ENCODE results near the gene NCOA5.

The NCOA5 gene

GRCh38 chr20:46078954-46079353, 10.8 kb downstream of the NCOA5 start:
- no peak overlapping the region for H3K9ac ChIP-seq (ENCODE audit: insufficient read length, low read depth)
- no peaks in the 10 kb centered on the region for H3K4me1 ChIP-seq (ENCODE audit: insufficient read depth, insufficient read length)
- no peaks in the 10 kb centered on the region for H3K9me3 ChIP-seq (ENCODE audit: insufficient read depth, low read length)
- no peaks in the 10 kb centered on the region for H3K27me3 ChIP-seq (ENCODE audit: insufficient read depth, insufficient read length)
- peaks cover 54% of the 10 kb centered on the region for H3K36me3 ChIP-seq (ENCODE audit: insufficient read depth, insufficient read length, low read length)
- DNase-seq (ENCODE audit: low read depth, low spot score), result no peak
- no peak for TF ChIP-seq ZNF274 (IDR thresholded peaks at IDR 0.05; ENCODE audit: low read depth, low read length)
- TF ChIP-seq SUZ12 (IDR thresholded peaks at IDR 0.05; ENCODE audit: extremely low read depth, insufficient read depth, insufficient read length), result no peak
- TF ChIP-seq YY1 (IDR thresholded peaks at IDR 0.05; ENCODE audit: insufficient read depth, insufficient read length), result no peak
- no peak overlapping the region for H3K4me3 ChIP-seq (ENCODE audit: insufficient read length, low read depth)

DNA sequence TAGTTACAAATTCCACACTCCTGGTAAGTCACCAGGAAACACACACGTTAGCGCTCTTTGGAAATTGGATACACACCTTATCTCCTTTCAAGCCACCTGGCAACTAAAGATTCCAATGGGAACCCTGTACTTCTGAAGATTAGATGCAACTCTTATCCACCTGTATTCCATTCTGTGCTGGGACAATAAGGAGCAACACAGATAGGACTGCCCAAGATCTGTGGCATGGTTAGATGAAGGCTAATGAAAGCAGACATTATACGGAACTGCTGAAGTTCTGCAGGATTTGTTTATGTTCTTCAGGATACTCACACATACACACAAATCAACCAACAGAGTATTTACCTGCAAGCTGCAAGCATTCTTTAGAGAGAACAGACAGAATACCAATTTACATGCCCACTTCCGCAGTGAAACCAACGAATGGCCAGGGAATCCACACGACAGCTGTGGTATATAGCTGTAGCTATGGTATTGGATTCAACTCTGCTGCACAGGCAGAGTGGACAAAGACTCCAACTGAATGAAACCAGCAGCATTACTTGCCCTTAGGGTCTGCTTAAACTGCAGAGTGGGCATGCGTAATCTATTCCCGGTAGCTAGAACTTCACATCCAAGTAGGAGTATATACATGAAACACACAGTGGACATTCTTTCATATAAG, 12.0 kb downstream of the NCOA5 start:
- DNase-seq (ENCODE audit: low read depth, low spot score), result no peak
- H3K4me1 ChIP-seq (ENCODE audit: insufficient read depth, insufficient read length), result no peaks in the 10 kb centered on the region
- no peak overlapping the region for H3K9ac ChIP-seq (ENCODE audit: insufficient read length, low read depth)
- no peak overlapping the region for H3K4me3 ChIP-seq (ENCODE audit: insufficient read length, low read depth)
- H3K27me3 ChIP-seq (ENCODE audit: insufficient read depth, insufficient read length), result no peaks in the 10 kb centered on the region
- H3K36me3 ChIP-seq (ENCODE audit: insufficient read depth, insufficient read length, low read length), result peaks cover 60% of the 10 kb centered on the region
- TF ChIP-seq YY1 (IDR thresholded peaks at IDR 0.05; ENCODE audit: insufficient read depth, insufficient read length) (no peak), SUZ12 (IDR thresholded peaks at IDR 0.05; ENCODE audit: extremely low read depth, insufficient read depth, insufficient read length) (no peak), ZNF274 (IDR thresholded peaks at IDR 0.05; ENCODE audit: low read depth, low read length) (no peak)
- H3K9me3 ChIP-seq (ENCODE audit: insufficient read depth, low read length), result no peaks in the 10 kb centered on the region

- TF ChIP-seq SUZ12 (IDR thresholded peaks at IDR 0.05; ENCODE audit: extremely low read depth, insufficient read depth, insufficient read length), result no peak
- TF ChIP-seq ZNF274 (IDR thresholded peaks at IDR 0.05; ENCODE audit: low read depth, low read length), result no peak
- TF ChIP-seq YY1 (IDR thresholded peaks at IDR 0.05; ENCODE audit: insufficient read depth, insufficient read length), result no peak
- Histone ChIP-seq H3K27me3 (ENCODE audit: insufficient read depth, insufficient read length) (no peaks in the 10 kb centered on the region), H3K4me1 (ENCODE audit: insufficient read depth, insufficient read length) (no peaks in the 10 kb centered on the region), H3K36me3 (ENCODE audit: insufficient read depth, insufficient read length, low read length) (peaks cover 60% of the 10 kb centered on the region), H3K9ac (ENCODE audit: insufficient read length, low read depth) (no peak overlapping the region), H3K4me3 (ENCODE audit: insufficient read length, low read depth) (no peak overlapping the region), H3K9me3 (ENCODE audit: insufficient read depth, low read length) (no peaks in the 10 kb centered on the region)
- DNase-seq (ENCODE audit: low read depth, low spot score), result no peak
Observed at GRCh38 chr20:46076806-46077205, 13.0 kb downstream of the NCOA5 start.

DNA sequence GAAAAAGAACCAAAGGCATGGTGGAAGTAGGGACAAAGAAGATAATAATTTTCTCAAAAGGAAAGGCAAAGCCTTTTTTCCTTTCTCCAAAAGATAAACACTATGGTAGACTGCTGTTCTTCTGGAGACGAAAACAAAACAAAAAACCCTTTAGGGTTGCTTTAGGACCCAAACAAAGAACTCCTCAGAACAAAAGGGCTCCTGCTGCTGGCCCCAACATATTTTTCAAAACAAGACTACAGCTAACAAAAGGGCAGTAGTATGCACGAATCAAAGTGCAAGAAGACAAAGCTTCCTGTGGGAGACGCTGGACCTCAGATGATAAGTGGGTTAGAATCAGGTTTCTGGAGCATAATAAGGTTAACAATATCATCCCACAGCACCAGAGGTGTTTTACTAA, 15.8 kb downstream of the NCOA5 start:
- no peak for DNase-seq (ENCODE audit: low read depth, low spot score)
- no peak overlapping the region for H3K9ac ChIP-seq (ENCODE audit: insufficient read length, low read depth)
- no peaks in the 10 kb centered on the region for H3K27me3 ChIP-seq (ENCODE audit: insufficient read depth, insufficient read length)
- peaks cover 3% of the 10 kb centered on the region for H3K4me1 ChIP-seq (ENCODE audit: insufficient read depth, insufficient read length)
- peaks cover 65% of the 10 kb centered on the region for H3K36me3 ChIP-seq (ENCODE audit: insufficient read depth, insufficient read length, low read length)
- no peaks in the 10 kb centered on the region for H3K9me3 ChIP-seq (ENCODE audit: insufficient read depth, low read length)
- TF ChIP-seq SUZ12 (IDR thresholded peaks at IDR 0.05; ENCODE audit: extremely low read depth, insufficient read depth, insufficient read length) (no peak), ZNF274 (IDR thresholded peaks at IDR 0.05; ENCODE audit: low read depth, low read length) (no peak), YY1 (IDR thresholded peaks at IDR 0.05; ENCODE audit: insufficient read depth, insufficient read length) (no peak)
- no peak overlapping the region for H3K4me3 ChIP-seq (ENCODE audit: insufficient read length, low read depth)

GRCh38 chr20:46073443-46073842, 16.3 kb downstream of the NCOA5 start:
- H3K9ac ChIP-seq (ENCODE audit: insufficient read length, low read depth), result no peak overlapping the region
- no peaks in the 10 kb centered on the region for H3K9me3 ChIP-seq (ENCODE audit: insufficient read depth, low read length)
- no peak for TF ChIP-seq SUZ12 (IDR thresholded peaks at IDR 0.05; ENCODE audit: extremely low read depth, insufficient read depth, insufficient read length)
- TF ChIP-seq ZNF274 (IDR thresholded peaks at IDR 0.05; ENCODE audit: low read depth, low read length), result no peak
- TF ChIP-seq YY1 (IDR thresholded peaks at IDR 0.05; ENCODE audit: insufficient read depth, insufficient read length), result no peak
- no peak for DNase-seq (ENCODE audit: low read depth, low spot score)
- H3K4me1 ChIP-seq (ENCODE audit: insufficient read depth, insufficient read length), result peaks cover 3% of the 10 kb centered on the region
- no peaks in the 10 kb centered on the region for H3K27me3 ChIP-seq (ENCODE audit: insufficient read depth, insufficient read length)
- no peak overlapping the region for H3K4me3 ChIP-seq (ENCODE audit: insufficient read length, low read depth)
- peaks cover 65% of the 10 kb centered on the region for H3K36me3 ChIP-seq (ENCODE audit: insufficient read depth, insufficient read length, low read length)

GRCh38 chr20:46073024-46073423, 16.7 kb downstream of the NCOA5 start:
- peaks cover 3% of the 10 kb centered on the region for H3K4me1 ChIP-seq (ENCODE audit: insufficient read depth, insufficient read length)
- H3K27me3 ChIP-seq (ENCODE audit: insufficient read depth, insufficient read length), result no peaks in the 10 kb centered on the region
- no peak overlapping the region for H3K9ac ChIP-seq (ENCODE audit: insufficient read length, low read depth)
- no peak overlapping the region for H3K4me3 ChIP-seq (ENCODE audit: insufficient read length, low read depth)
- no peaks in the 10 kb centered on the region for H3K9me3 ChIP-seq (ENCODE audit: insufficient read depth, low read length)
- DNase-seq (ENCODE audit: low read depth, low spot score), result no peak
- TF ChIP-seq YY1 (IDR thresholded peaks at IDR 0.05; ENCODE audit: insufficient read depth, insufficient read length), result no peak
- no peak for TF ChIP-seq ZNF274 (IDR thresholded peaks at IDR 0.05; ENCODE audit: low read depth, low read length)
- TF ChIP-seq SUZ12 (IDR thresholded peaks at IDR 0.05; ENCODE audit: extremely low read depth, insufficient read depth, insufficient read length), result no peak
- H3K36me3 ChIP-seq (ENCODE audit: insufficient read depth, insufficient read length, low read length), result peaks cover 65% of the 10 kb centered on the region

GRCh38 chr20:46071573-46071972, 18.2 kb downstream of the NCOA5 start:
- Histone ChIP-seq H3K9ac (ENCODE audit: insufficient read length, low read depth) (no peak overlapping the region), H3K27me3 (ENCODE audit: insufficient read depth, insufficient read length) (no peaks in the 10 kb centered on the region), H3K4me1 (ENCODE audit: insufficient read depth, insufficient read length) (peaks cover 3% of the 10 kb centered on the region), H3K4me3 (ENCODE audit: insufficient read length, low read depth) (no peak overlapping the region), H3K9me3 (ENCODE audit: insufficient read depth, low read length) (no peaks in the 10 kb centered on the region), H3K36me3 (ENCODE audit: insufficient read depth, insufficient read length, low read length) (peaks cover 67% of the 10 kb centered on the region)
- DNase-seq (ENCODE audit: low read depth, low spot score), result no peak
- TF ChIP-seq ZNF274 (IDR thresholded peaks at IDR 0.05; ENCODE audit: low read depth, low read length), result no peak
- TF ChIP-seq SUZ12 (IDR thresholded peaks at IDR 0.05; ENCODE audit: extremely low read depth, insufficient read depth, insufficient read length), result no peak
- no peak for TF ChIP-seq YY1 (IDR thresholded peaks at IDR 0.05; ENCODE audit: insufficient read depth, insufficient read length)

Measured in NT2/D1 (cell line).